Astrocyte (in vitro differentiated cells and primary cell): Measurements from ENCODE around the gene RASL10B. TPM values are rescaled to one million over a fixed set of nuclear protein-coding genes. Genes with fewer than 3 reads are reported as not detected.

ENCODE experiments used
- DNase-seq: peaks from one replicate; pipeline ENCODE4 v3.0.0-alpha.2; 2010; ENCODE audit warnings: low read depth
- FAIRE-seq: peaks from 2 replicates; lab custom pipeline; 2011; peaks lifted over from hg19 to GRCh38; lab: Jason Lieb, UNC
- H2AFZ ChIP-seq: 2 replicates; pipeline ENCODE4 v1.6.0; 2012; ENCODE audit warnings: low read depth, low read length, inconsistent platforms
- H3K27ac ChIP-seq: 2 replicates; pipeline ENCODE4 v1.5.1; 2011; ENCODE audit warnings: low read depth, low read length, inconsistent platforms
- H3K27me3 ChIP-seq: 2 replicates; pipeline ENCODE4 v1.6.0; 2011; ENCODE audit warnings: low read length, inconsistent platforms; ENCODE audit not compliant: insufficient read depth
- H3K36me3 ChIP-seq: 2 replicates; pipeline ENCODE4 v1.5.1; 2011; ENCODE audit warnings: low read length, inconsistent platforms; ENCODE audit not compliant: insufficient read depth
- H3K4me1 ChIP-seq: 2 replicates; pipeline ENCODE4 v1.5.1; 2011; ENCODE audit warnings: low read length, inconsistent platforms; ENCODE audit not compliant: insufficient read depth
- H3K4me2 ChIP-seq: 2 replicates; pipeline ENCODE4 v1.6.0; 2012; ENCODE audit warnings: low read length, inconsistent platforms
- H3K4me3 ChIP-seq: 2 replicates; pipeline ENCODE4 v1.5.1; 2011; ENCODE audit warnings: low read depth, mild to moderate bottlenecking, low read length, inconsistent platforms; ENCODE audit not compliant: insufficient read depth
- H3K79me2 ChIP-seq: 2 replicates; pipeline ENCODE4 v1.6.0; 2012; ENCODE audit warnings: mild to moderate bottlenecking, low read length, inconsistent platforms; ENCODE audit not compliant: insufficient read depth
- H3K9ac ChIP-seq: 2 replicates; pipeline ENCODE4 v1.6.0; 2012; ENCODE audit warnings: mild to moderate bottlenecking, low read length, inconsistent platforms
- H3K9me3 ChIP-seq: 2 replicates; pipeline ENCODE4 v1.5.1; 2012; ENCODE audit warnings: low read depth, mild to moderate bottlenecking, low read length, inconsistent platforms; ENCODE audit not compliant: insufficient read depth
- H4K20me1 ChIP-seq: 2 replicates; pipeline ENCODE4 v1.6.0; 2012; ENCODE audit warnings: low read length, inconsistent platforms; ENCODE audit not compliant: insufficient read depth
- H3K27ac Mint-ChIP-seq: one replicate; pipeline ENCODE4 v1.8.0; 2021; ENCODE audit warnings: mild to moderate bottlenecking, mixed read lengths; ENCODE audit not compliant: unreplicated experiment
- H3K27me3 Mint-ChIP-seq: one replicate; pipeline ENCODE4 v1.8.0; 2021; ENCODE audit warnings: low read depth, mixed read lengths; ENCODE audit not compliant: unreplicated experiment
- H3K36me3 Mint-ChIP-seq: one replicate; pipeline ENCODE4 v1.8.0; 2021; ENCODE audit warnings: low read depth, mixed read lengths; ENCODE audit not compliant: unreplicated experiment
- H3K4me1 Mint-ChIP-seq: one replicate; pipeline ENCODE4 v1.8.0; 2021; ENCODE audit warnings: low read depth, mixed read lengths; ENCODE audit not compliant: unreplicated experiment
- H3K4me3 Mint-ChIP-seq: one replicate; pipeline ENCODE4 v1.8.0; 2021; ENCODE audit warnings: mild to moderate bottlenecking, moderate library complexity, mixed read lengths; ENCODE audit not compliant: unreplicated experiment
- H3K9me3 Mint-ChIP-seq: one replicate; pipeline ENCODE4 v1.8.0; 2021; ENCODE audit warnings: mild to moderate bottlenecking, mixed read lengths; ENCODE audit not compliant: unreplicated experiment
- EZH2 ChIP-seq: IDR thresholded peaks from 2 replicates; pipeline ENCODE4 v1.6.1; 2012; ENCODE audit warnings: mild to moderate bottlenecking, low read length, inconsistent platforms; ENCODE audit not compliant: insufficient read depth
- total RNA-seq: library from RNA; stranded (reverse); gene quantifications from 2 replicates; pipeline ENCODE4 v1.2.1, GENCODE V29; 2021
- TF ChIP-seq, protein P1 (sequence below): IDR thresholded peaks from 2 replicates; pipeline ENCODE4 v1.5.1; 2011; ENCODE audit warnings: low read depth, mild to moderate bottlenecking, inconsistent platforms, low read length, moderate library complexity; ENCODE audit not compliant: insufficient read depth

The RASL10B gene
- total RNA-seq, 1 donor from 2014 or later: 21.7 TPM

DNA sequence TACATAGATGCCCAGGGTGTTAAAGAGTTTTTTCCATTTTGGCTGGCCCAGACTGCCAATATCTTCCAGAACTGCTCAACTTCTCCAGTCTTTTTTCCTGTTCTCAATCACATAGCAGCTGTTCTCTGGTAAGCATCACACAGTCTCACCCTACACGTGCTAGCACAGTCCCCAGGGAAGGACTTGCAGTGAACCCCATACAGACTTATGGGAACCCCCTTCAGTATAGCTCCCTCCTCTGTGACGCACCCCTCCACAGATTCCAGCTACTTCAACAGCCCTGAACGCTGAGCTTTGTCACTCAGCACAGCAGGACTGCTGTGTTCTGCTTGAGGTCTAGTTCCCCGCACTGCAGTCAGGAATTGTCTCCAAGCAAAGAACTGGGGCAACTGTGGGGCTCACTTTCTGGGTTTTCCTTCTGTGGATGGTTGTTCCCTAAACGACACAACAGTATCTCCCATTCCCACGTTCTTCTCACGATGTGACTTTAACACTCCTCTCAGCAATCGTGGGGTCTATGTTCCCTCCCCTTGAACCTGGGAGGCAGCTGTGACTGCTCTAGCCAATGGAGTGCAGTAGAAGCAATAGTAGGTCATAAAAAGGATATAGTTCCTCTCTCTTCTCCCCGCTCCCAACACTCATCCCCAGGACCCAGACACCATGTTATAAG is 60.4 kb downstream of the RASL10B start:
- peaks cover 43% of the 10 kb centered on the region for H3K27me3 Mint-ChIP-seq
- no peak for TF ChIP-seq EZH2
- TF ChIP-seq, protein P1, sequence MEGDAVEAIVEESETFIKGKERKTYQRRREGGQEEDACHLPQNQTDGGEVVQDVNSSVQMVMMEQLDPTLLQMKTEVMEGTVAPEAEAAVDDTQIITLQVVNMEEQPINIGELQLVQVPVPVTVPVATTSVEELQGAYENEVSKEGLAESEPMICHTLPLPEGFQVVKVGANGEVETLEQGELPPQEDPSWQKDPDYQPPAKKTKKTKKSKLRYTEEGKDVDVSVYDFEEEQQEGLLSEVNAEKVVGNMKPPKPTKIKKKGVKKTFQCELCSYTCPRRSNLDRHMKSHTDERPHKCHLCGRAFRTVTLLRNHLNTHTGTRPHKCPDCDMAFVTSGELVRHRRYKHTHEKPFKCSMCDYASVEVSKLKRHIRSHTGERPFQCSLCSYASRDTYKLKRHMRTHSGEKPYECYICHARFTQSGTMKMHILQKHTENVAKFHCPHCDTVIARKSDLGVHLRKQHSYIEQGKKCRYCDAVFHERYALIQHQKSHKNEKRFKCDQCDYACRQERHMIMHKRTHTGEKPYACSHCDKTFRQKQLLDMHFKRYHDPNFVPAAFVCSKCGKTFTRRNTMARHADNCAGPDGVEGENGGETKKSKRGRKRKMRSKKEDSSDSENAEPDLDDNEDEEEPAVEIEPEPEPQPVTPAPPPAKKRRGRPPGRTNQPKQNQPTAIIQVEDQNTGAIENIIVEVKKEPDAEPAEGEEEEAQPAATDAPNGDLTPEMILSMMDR: no peak
- Histone ChIP-seq H2AFZ (no peak overlapping the region), H3K36me3 (no peaks in the 10 kb centered on the region), H4K20me1 (no peaks in the 10 kb centered on the region), H3K4me3 (no peak overlapping the region), H3K4me1 (peaks cover 29% of the 10 kb centered on the region), H3K27ac (no peak overlapping the region), H3K9ac (no peak overlapping the region), H3K27me3 (peaks cover 24% of the 10 kb centered on the region), H3K4me2 (no peak overlapping the region), H3K79me2 (no peaks in the 10 kb centered on the region), H3K9me3 (no peaks in the 10 kb centered on the region)
- H3K4me1 Mint-ChIP-seq: peaks cover 23% of the 10 kb centered on the region
- no peak for FAIRE-seq
- no peak overlapping the region for H3K27ac Mint-ChIP-seq
- no peaks in the 10 kb centered on the region for H3K36me3 Mint-ChIP-seq
- no peak overlapping the region for H3K4me3 Mint-ChIP-seq
- no peaks in the 10 kb centered on the region for H3K9me3 Mint-ChIP-seq
- DNase-seq: no peak

Other genes with a start within 250 kb of the RASL10B start
- 0.14 TPM in 1 of 2 replicates, not detected in the other for gene SLFN12L, start 194.0 kb upstream of the RASL10B start, total RNA-seq
- gene SLFN14, start 170.8 kb upstream of the RASL10B start, total RNA-seq: not detected in 2 replicates
- gene PEX12, start 153.1 kb upstream of the RASL10B start, total RNA-seq: 3.9 and 5.6 TPM in 2 replicates
- 288 and 313 TPM in 2 replicates for gene AP2B1, start 144.3 kb upstream of the RASL10B start, total RNA-seq
- 0.07 TPM in 1 of 2 replicates, not detected in the other for gene GAS2L2, start 21.6 kb downstream of the RASL10B start, total RNA-seq
- gene C17orf50, start 29.2 kb downstream of the RASL10B start, total RNA-seq: not detected in 2 replicates
- gene MMP28, start 64.0 kb downstream of the RASL10B start, total RNA-seq: 1.2 and 2.6 TPM in 2 replicates
- 153 and 156 TPM in 2 replicates for gene TAF15, start 77.8 kb downstream of the RASL10B start, total RNA-seq
- not detected in 2 replicates for gene HEATR9, start 137.3 kb downstream of the RASL10B start, total RNA-seq
- gene CCL5, start 148.7 kb downstream of the RASL10B start, total RNA-seq: 71.3 and 95.8 TPM in 2 replicates
- gene RDM1, start 199.1 kb downstream of the RASL10B start, total RNA-seq: not detected in 2 replicates
- gene LYZL6, start 212.1 kb downstream of the RASL10B start, total RNA-seq: not detected in 2 replicates
- not detected in 2 replicates for gene CCL16, start 249.9 kb downstream of the RASL10B start, total RNA-seq